ENCODE data around the gene ASXL3. TPM values are rescaled to one million over a fixed set of nuclear protein-coding genes. Genes with fewer than 3 reads are reported as not detected.

ASXL3 gene
- total and polyA plus RNA-seq, 10 of the 15 experiments (the other 5 are each of a cell fraction or from before 2014, with no cell fraction given) = 0.15 TPM; not detected in 9

GRCh38 chr18:33660696-33661310 lies 82.8 kb downstream of the ASXL3 start (continued):
- TF ChIP-seq, protein P1, sequence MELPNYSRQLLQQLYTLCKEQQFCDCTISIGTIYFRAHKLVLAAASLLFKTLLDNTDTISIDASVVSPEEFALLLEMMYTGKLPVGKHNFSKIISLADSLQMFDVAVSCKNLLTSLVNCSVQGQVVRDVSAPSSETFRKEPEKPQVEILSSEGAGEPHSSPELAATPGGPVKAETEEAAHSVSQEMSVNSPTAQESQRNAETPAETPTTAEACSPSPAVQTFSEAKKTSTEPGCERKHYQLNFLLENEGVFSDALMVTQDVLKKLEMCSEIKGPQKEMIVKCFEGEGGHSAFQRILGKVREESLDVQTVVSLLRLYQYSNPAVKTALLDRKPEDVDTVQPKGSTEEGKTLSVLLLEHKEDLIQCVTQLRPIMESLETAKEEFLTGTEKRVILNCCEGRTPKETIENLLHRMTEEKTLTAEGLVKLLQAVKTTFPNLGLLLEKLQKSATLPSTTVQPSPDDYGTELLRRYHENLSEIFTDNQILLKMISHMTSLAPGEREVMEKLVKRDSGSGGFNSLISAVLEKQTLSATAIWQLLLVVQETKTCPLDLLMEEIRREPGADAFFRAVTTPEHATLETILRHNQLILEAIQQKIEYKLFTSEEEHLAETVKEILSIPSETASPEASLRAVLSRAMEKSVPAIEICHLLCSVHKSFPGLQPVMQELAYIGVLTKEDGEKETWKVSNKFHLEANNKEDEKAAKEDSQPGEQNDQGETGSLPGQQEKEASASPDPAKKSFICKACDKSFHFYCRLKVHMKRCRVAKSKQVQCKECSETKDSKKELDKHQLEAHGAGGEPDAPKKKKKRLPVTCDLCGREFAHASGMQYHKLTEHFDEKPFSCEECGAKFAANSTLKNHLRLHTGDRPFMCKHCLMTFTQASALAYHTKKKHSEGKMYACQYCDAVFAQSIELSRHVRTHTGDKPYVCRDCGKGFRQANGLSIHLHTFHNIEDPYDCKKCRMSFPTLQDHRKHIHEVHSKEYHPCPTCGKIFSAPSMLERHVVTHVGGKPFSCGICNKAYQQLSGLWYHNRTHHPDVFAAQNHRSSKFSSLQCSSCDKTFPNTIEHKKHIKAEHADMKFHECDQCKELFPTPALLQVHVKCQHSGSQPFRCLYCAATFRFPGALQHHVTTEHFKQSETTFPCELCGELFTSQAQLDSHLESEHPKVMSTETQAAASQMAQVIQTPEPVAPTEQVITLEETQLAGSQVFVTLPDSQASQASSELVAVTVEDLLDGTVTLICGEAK (IDR thresholded peaks at IDR 0.05; ENCODE audit: borderline replicate concordance) = no peak

DNA sequence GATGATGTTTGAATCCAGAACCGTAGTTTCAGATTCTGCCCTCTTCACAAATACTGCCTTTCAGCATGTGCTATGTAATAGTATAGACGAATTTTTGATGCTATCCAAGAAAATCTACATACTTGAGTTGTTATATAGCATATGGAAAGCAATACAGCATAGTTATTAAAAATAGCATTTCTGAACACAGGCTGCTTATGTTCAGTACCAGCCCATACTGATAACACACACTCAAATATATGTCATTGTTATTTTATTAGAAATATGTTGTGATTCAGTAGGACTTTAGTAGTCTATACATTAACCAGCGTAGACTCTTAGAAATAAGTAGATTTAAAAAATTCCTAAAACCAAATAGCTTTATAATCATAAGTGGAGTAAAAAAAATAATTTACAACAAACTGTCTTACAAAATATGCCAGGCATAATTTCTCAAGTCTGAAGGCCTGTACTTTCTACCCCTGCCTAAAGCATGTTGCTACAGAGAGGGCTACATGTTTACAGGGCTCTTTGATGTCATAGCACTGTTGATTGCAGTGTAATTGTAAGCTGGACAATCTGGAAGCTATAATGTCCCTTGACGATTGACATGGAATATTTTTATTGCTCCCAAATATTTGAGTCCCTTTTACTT lies 86.3 kb downstream of the ASXL3 start:
- intact Hi-C loops (cut with micrococcal nuclease; ENCODE audit: unreplicated experiment) = no loop called here
- ChIA-PET POLR2A (no interaction called here), SMC1A (ENCODE audit: uncharacterized antibody, unreplicated experiment) (interaction anchor here (0.8 kb wide), 1 partner anchor 999 kb away, joined by 3 read pairs; no protein-coding TSS in a partner anchor), RAD21 (ENCODE audit: unreplicated experiment) (no interaction called here), CTCF (no interaction called here)
- 23% methylated on average over 4 of the region's 4 CpGs for WGBS (ENCODE audit: insufficient coverage, insufficient replicate concordance, low lambda C conversion rate, missing lambda C conversion rate)
- ATAC-seq (no peak), DNase-seq (ENCODE audit: low read depth, low spot score) (no peak), FAIRE-seq (no peak)
- no peaks in the 10 kb centered on the region for H3K79me2 ChIP-seq (ENCODE audit: control insufficient read depth, insufficient read depth, low read length)
- H4K20me1 ChIP-seq (ENCODE audit: control insufficient read depth, insufficient read depth) = no peaks in the 10 kb centered on the region
- H3K4me2 ChIP-seq (ENCODE audit: control insufficient read depth, insufficient read depth) = no peak overlapping the region
- H3K27ac ChIP-seq (ENCODE audit: control insufficient read depth, insufficient read depth) = no peak overlapping the region
- BruUV-seq (replicated peaks) = no TSS peak
- no peaks in the 10 kb centered on the region for H3K9me3 ChIP-seq (replicated peaks; ENCODE audit: control insufficient read depth, insufficient read depth, low read length)
- H2AFZ ChIP-seq (ENCODE audit: control insufficient read depth, low read depth, low read length) = no peak overlapping the region
- no peak overlapping the region for H3K9ac ChIP-seq (ENCODE audit: control insufficient read depth, insufficient read depth, low read length)
- no peaks in the 10 kb centered on the region; a peak in 1 of 4 replicates for H3K27me3 ChIP-seq (replicated peaks in 1 of 2; ENCODE audit: control insufficient read depth in 2 of 2, insufficient read depth in 2 of 2, low read length in 1 of 2)
- H3K4me1 ChIP-seq (ENCODE audit: control insufficient read depth, insufficient read depth, low read length) = no peaks in the 10 kb centered on the region
- H3K4me3 ChIP-seq = no peak overlapping the region
- in situ Hi-C loops (cut with MboI) = no loop called here
- no peaks in the 10 kb centered on the region for H3K36me3 ChIP-seq (ENCODE audit: control insufficient read depth in 2 of 2, insufficient read depth in 2 of 2, low read length in 1 of 2)
- TF ChIP-seq ATF3 (IDR thresholded peaks at IDR 0.05; ENCODE audit: borderline replicate concordance, extremely low read depth, low read depth, low read length) (no peak), NR2C2 (IDR thresholded peaks at IDR 0.05; ENCODE audit: borderline replicate concordance, control insufficient read depth, insufficient read length, low read depth) (no peak), KLF5 (IDR thresholded peaks at IDR 0.05; ENCODE audit: partially characterized antibody) (no peak), PML (IDR thresholded peaks at IDR 0.05; ENCODE audit: low read length) (no peak), POLR2AphosphoS2 (IDR thresholded peaks at IDR 0.05; ENCODE audit: low read depth, low read length) (no peak), SRF (IDR thresholded peaks at IDR 0.05; ENCODE audit: low read depth in 2 of 2, low read length in 2 of 2) (no peak), NBN (IDR thresholded peaks at IDR 0.05) (no peak), MEF2B (IDR thresholded peaks at IDR 0.05; ENCODE audit: partially characterized antibody, poor library complexity, severe bottlenecking) (no peak), E2F4 (IDR thresholded peaks at IDR 0.05; ENCODE audit: low read depth, low read length) (no peak), SKIL (IDR thresholded peaks at IDR 0.05; ENCODE audit: low read depth, poor library complexity, severe bottlenecking) (no peak)
- TF ChIP-seq, protein P2, sequence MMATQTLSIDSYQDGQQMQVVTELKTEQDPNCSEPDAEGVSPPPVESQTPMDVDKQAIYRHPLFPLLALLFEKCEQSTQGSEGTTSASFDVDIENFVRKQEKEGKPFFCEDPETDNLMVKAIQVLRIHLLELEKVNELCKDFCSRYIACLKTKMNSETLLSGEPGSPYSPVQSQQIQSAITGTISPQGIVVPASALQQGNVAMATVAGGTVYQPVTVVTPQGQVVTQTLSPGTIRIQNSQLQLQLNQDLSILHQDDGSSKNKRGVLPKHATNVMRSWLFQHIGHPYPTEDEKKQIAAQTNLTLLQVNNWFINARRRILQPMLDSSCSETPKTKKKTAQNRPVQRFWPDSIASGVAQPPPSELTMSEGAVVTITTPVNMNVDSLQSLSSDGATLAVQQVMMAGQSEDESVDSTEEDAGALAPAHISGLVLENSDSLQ (IDR thresholded peaks at IDR 0.05) = no peak

Data from GM12878 (cell line).